ENCODE data around the gene ADCYAP1R1. TPM values are rescaled to one million over a fixed set of nuclear protein-coding genes. Genes with fewer than 3 reads are reported as not detected.

Gene ADCYAP1R1
- total RNA-seq, 6 experiments from 2014 or later, result 0.05 to 0.37 (median 0.29) TPM

DNA sequence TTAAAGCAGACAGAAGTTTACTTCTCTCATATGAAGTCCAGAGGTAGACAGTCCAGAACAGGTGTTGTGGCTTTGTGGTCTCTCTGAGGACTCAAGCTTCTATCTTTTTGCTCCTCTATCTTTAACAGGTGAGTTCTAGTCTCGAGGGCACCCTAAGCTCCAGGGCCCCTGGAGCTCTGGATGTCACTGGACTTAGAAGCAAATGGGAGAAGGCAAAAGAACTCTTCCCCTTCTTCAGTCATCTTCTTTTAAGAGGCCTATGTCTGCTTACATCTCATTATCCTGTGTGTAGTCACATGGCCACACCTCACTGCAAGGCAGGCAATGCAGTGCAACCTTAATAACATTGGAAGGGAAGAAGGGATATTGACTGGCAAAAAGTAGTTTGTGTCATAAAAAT lies 61.6 kb downstream of the ADCYAP1R1 start:
- no peak for ATAC-seq
- H3K27ac ChIP-seq, result no peak overlapping the region
- H3K27me3 ChIP-seq, result no peaks in the 10 kb centered on the region
- TF ChIP-seq POLR2A (IDR thresholded peaks at IDR 0.05), result no peak
- TF ChIP-seq, protein P1, sequence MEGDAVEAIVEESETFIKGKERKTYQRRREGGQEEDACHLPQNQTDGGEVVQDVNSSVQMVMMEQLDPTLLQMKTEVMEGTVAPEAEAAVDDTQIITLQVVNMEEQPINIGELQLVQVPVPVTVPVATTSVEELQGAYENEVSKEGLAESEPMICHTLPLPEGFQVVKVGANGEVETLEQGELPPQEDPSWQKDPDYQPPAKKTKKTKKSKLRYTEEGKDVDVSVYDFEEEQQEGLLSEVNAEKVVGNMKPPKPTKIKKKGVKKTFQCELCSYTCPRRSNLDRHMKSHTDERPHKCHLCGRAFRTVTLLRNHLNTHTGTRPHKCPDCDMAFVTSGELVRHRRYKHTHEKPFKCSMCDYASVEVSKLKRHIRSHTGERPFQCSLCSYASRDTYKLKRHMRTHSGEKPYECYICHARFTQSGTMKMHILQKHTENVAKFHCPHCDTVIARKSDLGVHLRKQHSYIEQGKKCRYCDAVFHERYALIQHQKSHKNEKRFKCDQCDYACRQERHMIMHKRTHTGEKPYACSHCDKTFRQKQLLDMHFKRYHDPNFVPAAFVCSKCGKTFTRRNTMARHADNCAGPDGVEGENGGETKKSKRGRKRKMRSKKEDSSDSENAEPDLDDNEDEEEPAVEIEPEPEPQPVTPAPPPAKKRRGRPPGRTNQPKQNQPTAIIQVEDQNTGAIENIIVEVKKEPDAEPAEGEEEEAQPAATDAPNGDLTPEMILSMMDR (IDR thresholded peaks at IDR 0.05), result no peak
- intact Hi-C loops (cut with DNase I), result loop anchor here in 1 of 2 donors (10.0 kb wide), 1 partner anchor 61 kb away; no protein-coding TSS in a partner anchor
- no peak overlapping the region for H3K4me3 ChIP-seq
- H3K36me3 ChIP-seq, result no peaks in the 10 kb centered on the region
- H3K4me1 ChIP-seq, result no peaks in the 10 kb centered on the region
- 13% methylated on average over 1 of the region's 1 CpG for WGBS (ENCODE audit: insufficient coverage, low coverage, low lambda C conversion rate, missing lambda C conversion rate)
- no peak for DNase-seq
- H3K9me3 ChIP-seq, result no peaks in the 10 kb centered on the region

DNA sequence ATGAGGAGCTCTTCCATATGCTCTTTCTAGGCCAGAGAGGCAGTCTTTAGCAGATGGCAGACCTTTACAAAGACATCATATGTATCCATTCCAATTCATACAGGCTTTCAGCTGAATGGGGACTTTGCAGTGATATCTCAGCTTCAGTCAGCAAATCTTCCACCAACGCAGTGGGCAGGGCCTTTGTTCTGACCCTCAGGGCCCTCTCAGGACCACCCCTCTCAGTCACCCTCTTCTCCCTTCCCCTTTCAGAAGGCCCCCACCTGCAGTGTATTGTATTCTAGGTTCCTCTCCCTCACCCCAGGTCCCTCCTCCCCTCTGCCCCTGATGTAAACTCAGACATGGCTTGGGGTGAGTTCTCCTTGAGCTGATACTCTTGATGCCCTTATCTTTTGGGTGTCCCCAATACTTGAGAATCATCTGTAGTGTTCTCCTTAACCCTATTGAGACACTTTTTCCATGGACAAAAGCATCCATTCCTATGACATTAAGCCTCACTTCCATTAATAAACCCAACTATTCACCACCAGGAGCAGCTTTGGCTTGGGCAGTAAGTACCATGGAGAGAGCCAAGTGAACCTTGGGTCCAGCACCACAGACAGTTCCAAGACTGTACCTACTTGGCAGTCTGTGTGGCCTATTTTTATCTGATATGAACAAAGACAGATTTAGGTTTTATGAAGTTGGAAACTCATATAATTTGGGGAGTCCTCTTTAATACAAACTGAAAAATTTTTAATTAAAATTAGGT lies 62.7 kb downstream of the ADCYAP1R1 start:
- DNase-seq, result no peak
- WGBS (ENCODE audit: insufficient coverage, low coverage, low lambda C conversion rate, missing lambda C conversion rate), result no CpG with 5 or more reads among the region's 1 CpG

DNA sequence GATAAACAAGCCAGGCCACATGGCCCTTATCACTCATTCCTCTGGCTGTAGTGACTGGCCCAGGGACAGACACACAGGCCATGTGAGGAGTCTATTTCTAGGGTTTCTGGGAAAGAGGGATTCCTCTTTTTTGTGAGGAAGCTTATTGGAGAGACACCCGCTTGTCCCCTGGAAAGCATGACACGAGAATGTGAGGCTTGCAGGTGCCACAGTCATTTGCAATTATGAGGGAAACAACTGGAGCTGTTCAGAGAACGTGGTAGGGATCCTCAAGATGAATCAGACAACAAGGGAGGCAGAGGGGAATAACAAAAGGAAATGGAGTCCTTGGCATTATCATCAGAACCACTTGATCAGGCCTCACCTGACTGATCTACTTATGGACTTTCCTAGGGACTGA lies 64.5 kb downstream of the ADCYAP1R1 start:
- WGBS (ENCODE audit: insufficient coverage, low coverage, low lambda C conversion rate, missing lambda C conversion rate), result 41% methylated on average over 3 of the region's 3 CpGs
- no peaks in the 10 kb centered on the region for H3K9me3 ChIP-seq
- no peak for ATAC-seq

More for the DNA sequence above, 62.7 kb downstream of the ADCYAP1R1 start:
- ATAC-seq, result peak in 3 of 4 donors; percentile 46 to 70 (median 51)
- H3K4me1 ChIP-seq, result no peaks in the 10 kb centered on the region
- TF ChIP-seq, protein P1 (IDR thresholded peaks at IDR 0.05), result no peak
- no peak for TF ChIP-seq POLR2A (IDR thresholded peaks at IDR 0.05)
- no peaks in the 10 kb centered on the region for H3K27me3 ChIP-seq
- H3K27ac ChIP-seq, result no peak overlapping the region
- H3K9me3 ChIP-seq, result no peaks in the 10 kb centered on the region
- intact Hi-C loops (cut with DNase I), result loop anchor here in 1 of 2 donors (10.0 kb wide), 1 partner anchor 60 kb away; no protein-coding TSS in a partner anchor
- H3K36me3 ChIP-seq, result no peaks in the 10 kb centered on the region
- no peak overlapping the region for H3K4me3 ChIP-seq

DNA sequence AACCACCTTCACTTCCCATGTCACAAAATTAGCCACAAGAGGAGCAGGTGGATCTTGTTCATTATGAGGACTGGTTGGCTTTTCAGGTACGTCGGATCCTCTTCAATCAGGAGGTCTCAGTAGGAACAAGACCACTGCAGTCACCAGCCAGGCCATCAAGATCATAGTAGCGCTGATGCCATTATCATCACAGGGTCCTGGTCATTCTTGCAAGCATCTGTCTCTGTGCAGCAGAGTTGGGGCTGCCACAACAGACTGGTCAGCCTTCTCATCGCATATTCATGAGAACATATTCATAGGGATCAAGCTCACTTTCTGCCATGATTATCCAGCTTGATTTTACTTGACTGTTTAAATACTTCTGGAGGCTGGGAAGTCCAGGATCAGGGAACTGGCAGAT lies 67.1 kb downstream of the ADCYAP1R1 start:
- Histone ChIP-seq H3K27me3 (no peaks in the 10 kb centered on the region), H3K9me3 (no peaks in the 10 kb centered on the region), H3K4me1 (peaks cover 0 to 3% (median 0%) of the 10 kb centered on the region in 4 donors), H3K36me3 (no peaks in the 10 kb centered on the region), H3K4me3 (no peak overlapping the region), H3K27ac (no peak overlapping the region)
- 81% methylated on average over 4 of the region's 4 CpGs for WGBS (ENCODE audit: insufficient coverage, low coverage, low lambda C conversion rate, missing lambda C conversion rate)
- TF ChIP-seq POLR2A (IDR thresholded peaks at IDR 0.05), result no peak
- TF ChIP-seq, protein P1 (IDR thresholded peaks at IDR 0.05), result no peak
- DNase-seq, result no peak
- intact Hi-C loops (cut with DNase I), result loop anchor here in 1 of 2 donors (10.0 kb wide), 1 partner anchor 56 kb away; no protein-coding TSS in a partner anchor
- ATAC-seq, result no peak

More for the DNA sequence above, 64.5 kb downstream of the ADCYAP1R1 start:
- intact Hi-C loops (cut with DNase I), result loop anchor here in 1 of 2 donors (10.0 kb wide), 1 partner anchor 58 kb away; no protein-coding TSS in a partner anchor
- Histone ChIP-seq H3K4me3 (no peak overlapping the region), H3K27ac (no peak overlapping the region), H3K4me1 (no peaks in the 10 kb centered on the region), H3K27me3 (no peaks in the 10 kb centered on the region), H3K36me3 (no peaks in the 10 kb centered on the region)
- no peak for DNase-seq
- no peak for TF ChIP-seq POLR2A (IDR thresholded peaks at IDR 0.05)
- TF ChIP-seq, protein P1 (IDR thresholded peaks at IDR 0.05), result no peak

Measured in right lobe of liver (tissue), 6 donors.